Mucosa of descending colon (tissue), 3 donors: ENCODE data around the gene MAP4K5. TPM values are rescaled to one million over a fixed set of nuclear protein-coding genes. Genes with fewer than 3 reads are reported as not detected.
A peak's percentile ranks its signal among the peaks of the same experiment; 100 is the strongest.

ENCODE experiments used
- ATAC-seq: fragments of 200-7000 bp; cut with Tn5 transposase; one replicate; pipeline ENCODE4 v1.9.1; 2020; ENCODE audit warnings: mild to moderate bottlenecking, moderate library complexity
- DNase-seq, 3 donors: peaks; one replicate each; pipeline ENCODE4 v3.0.0-alpha.2; 2020
- H3K36me3 ChIP-seq: fragments of 200-600 bp; one replicate; pipeline ENCODE4 v1.8.0; 2021; ENCODE audit warnings: low read depth, mild to moderate bottlenecking
- H3K4me1 ChIP-seq: fragments of 200-600 bp; one replicate; pipeline ENCODE4 v1.8.0; 2021; ENCODE audit warnings: low read depth, mild to moderate bottlenecking
- H3K4me3 ChIP-seq: fragments of 200-600 bp; one replicate; pipeline ENCODE4 v1.8.0; 2021; ENCODE audit warnings: mild to moderate bottlenecking
- H3K9me3 ChIP-seq: fragments of 200-600 bp; one replicate; pipeline ENCODE4 v1.8.0; 2021; ENCODE audit warnings: mild to moderate bottlenecking
- CTCF ChIP-seq: fragments of 200-600 bp; IDR thresholded peaks from one replicate; pipeline ENCODE4 v1.8.0; 2022; ENCODE audit warnings: antibody characterized with exemption, mild to moderate bottlenecking
- intact Hi-C, 2 donors: fragments of 100-400 bp; cut with DNase I in 1 of 2; cut with micrococcal nuclease in 1 of 2; formaldehyde crosslinking; loops; one replicate each; pipeline versions ENCODE4 v1.11.0 to v1.11.1; 2022; cut with DNase I, micrococcal nuclease
- total RNA-seq, 3 donors: library from RNA; stranded (reverse); fragmentation: NEBNext Ultra II Directional in 2 of 3; extraction: Animal tissue kit (Norgen Biotek cat#: 25700) in 2 of 3; gene quantifications; one replicate each; pipeline versions ENCODE4 v1.2.1 to v1.2.4, GENCODE V29; 2021 to 2023
- donor health status: DM: no; HTN: no; CAD: no; lungs with moderate emphysema.
- donor health status: DM: no; HTN: no; CAD: no.
- donor health status: DM: no; HTN: yes; CAD: no.

The MAP4K5 gene
- total RNA-seq, 3 donors from 2014 or later = 42.2 to 65.8 (median 45.3) TPM

- peak; percentile 26 for ATAC-seq
- intact Hi-C loops = loop anchor here in 1 of 2 donors (10.0 kb wide), 1 partner anchor 83 kb away; the partner anchor contains the start of genes DMAC2L and L2HGDH
- no peak for TF ChIP-seq CTCF
- Histone ChIP-seq H3K4me1 (peaks cover 2% of the 10 kb centered on the region), H3K4me3 (no peak overlapping the region), H3K9me3 (no peaks in the 10 kb centered on the region), H3K36me3 (no peaks in the 10 kb centered on the region)
- peak in 2 of 3 donors; percentile 43 to 50 for DNase-seq
Measured at GRCh38 chr14:50397390-50398188, 134.8 kb downstream of the MAP4K5 start.

GRCh38 chr14:50396631-50397389 lies 135.6 kb downstream of the MAP4K5 start, which contains the start of gene CDKL1:
Gene CDKL1, minus strand, starts transcription at chr14:50396881. Its CDS starts 1,013 bp downstream, at chr14:50395868.
- Histone ChIP-seq H3K36me3 (no peaks in the 10 kb centered on the region), H3K9me3 (no peaks in the 10 kb centered on the region), H3K4me3 (peak within 1 kb of the TSS; percentile 36), H3K4me1 (peaks cover 2% of the 10 kb centered on the region)
- DNase-seq (peak; percentile 76 to 88 (median 82)), ATAC-seq (peak; percentile 89)
- intact Hi-C loops = loop anchor here in 1 of 2 donors (10.0 kb wide), 1 partner anchor 82 kb away; the partner anchor contains the start of genes DMAC2L and L2HGDH
- TF ChIP-seq CTCF = no peak

GRCh38 chr14:50395448-50395847 lies 136.9 kb downstream of the MAP4K5 start:
- no peak for ATAC-seq
- Histone ChIP-seq H3K9me3 (no peaks in the 10 kb centered on the region), H3K36me3 (no peaks in the 10 kb centered on the region), H3K4me3 (peak overlapping the region; percentile 9), H3K4me1 (peaks cover 2% of the 10 kb centered on the region)
- no peak for TF ChIP-seq CTCF
- intact Hi-C loops = loop anchor here in 1 of 2 donors (10.0 kb wide), 1 partner anchor 81 kb away; the partner anchor contains the start of genes DMAC2L and L2HGDH
- peak in 2 of 3 donors; percentile 47 to 55 for DNase-seq

GRCh38 chr14:50394713-50395112 lies 137.7 kb downstream of the MAP4K5 start:
- Histone ChIP-seq H3K4me3 (no peak overlapping the region), H3K9me3 (no peaks in the 10 kb centered on the region), H3K4me1 (peaks cover 7% of the 10 kb centered on the region), H3K36me3 (no peaks in the 10 kb centered on the region)
- ATAC-seq (no peak), DNase-seq (no peak)
- intact Hi-C loops = loop anchor here in 1 of 2 donors (10.0 kb wide), 1 partner anchor 80 kb away; the partner anchor contains the start of genes DMAC2L and L2HGDH
- TF ChIP-seq CTCF = no peak

GRCh38 chr14:50389668-50390441 lies 142.5 kb downstream of the MAP4K5 start:
- TF ChIP-seq CTCF = no peak
- Histone ChIP-seq H3K4me3 (no peak overlapping the region), H3K4me1 (peaks cover 5% of the 10 kb centered on the region), H3K9me3 (no peaks in the 10 kb centered on the region), H3K36me3 (no peaks in the 10 kb centered on the region)
- DNase-seq (no peak), ATAC-seq (peak; percentile 34)
- intact Hi-C loops = loop anchor here in 1 of 2 donors (10.0 kb wide), 1 partner anchor 75 kb away; the partner anchor contains the start of genes DMAC2L and L2HGDH
